Measurements from ENCODE around the gene HMGCS1. TPM values are rescaled to one million over a fixed set of nuclear protein-coding genes. Genes with fewer than 3 reads are reported as not detected.

The HMGCS1 gene
- total and polyA plus RNA-seq, 2 of the 8 experiments (the other 6 are each of a cell fraction or from before 2014, with no cell fraction given): 63.6 to 236 TPM

- H3K36me3 ChIP-seq (ENCODE audit: control insufficient read depth in 2 of 4, insufficient read depth in 4 of 4, low read length in 3 of 4): peaks cover 0 to 25% (median 0%) of the 10 kb centered on the region in 4 experiments; a peak in 1 of 8 replicates
- H3K4me2 ChIP-seq (ENCODE audit: insufficient read depth in 1 of 2, low read depth in 2 of 2, low read length in 2 of 2): peak overlapping the region; percentile 80 to 95
- H3K56ac ChIP-seq (replicated peaks; ENCODE audit: insufficient read length, low read depth, low read length): no peak overlapping the region
- H3K14ac ChIP-seq (ENCODE audit: insufficient read length): no peak overlapping the region
- H4K8ac ChIP-seq (ENCODE audit: extremely low read depth, insufficient read depth, low read length): no peak overlapping the region
- H3K79me1 ChIP-seq (ENCODE audit: low read depth, low read length): no peaks in the 10 kb centered on the region
- no peak overlapping the region for H3K23ac ChIP-seq (ENCODE audit: insufficient read length)
- H3K79me2 ChIP-seq (ENCODE audit: control insufficient read depth in 1 of 2, insufficient read depth in 2 of 2, low read length in 2 of 2): peaks cover 40 to 86% of the 10 kb centered on the region in 2 experiments
- FAIRE-seq (no peak), DNase-seq (ENCODE audit: low read depth in 1 of 2, low spot score in 2 of 2) (no peak)
- no peak overlapping the region for H2AFZ ChIP-seq (ENCODE audit: low read length)
- peaks cover 22 to 33% of the 10 kb centered on the region in 2 experiments for H4K20me1 ChIP-seq (replicated peaks in 1 of 2; ENCODE audit: control insufficient read depth in 1 of 2, insufficient read depth in 2 of 2, low read length in 2 of 2)
- H3K4ac ChIP-seq (replicated peaks; ENCODE audit: insufficient read length, low read depth, low read length): no peak overlapping the region
- no peak overlapping the region for H4K91ac ChIP-seq (replicated peaks; ENCODE audit: insufficient read length, low read length)
- H3K4me3 ChIP-seq (ENCODE audit: extremely low read depth in 1 of 4, insufficient read depth in 2 of 4, low read depth in 3 of 4, low read length in 4 of 4): peak overlapping the region in 2 of 4 experiments; percentile 4 to 91; a peak in 3 of 8 replicates
- ChIA-PET POLR2A (ENCODE audit: partially characterized antibody) (interaction anchor here (1.6 kb wide), 1 partner anchor 188 kb away, joined by 4 read pairs; the partner anchor contains the start of gene ZNF131), CTCF (ENCODE audit: partially characterized antibody) (interaction anchor here (0.7 to 1.3 kb wide), 5 partner anchors 9 to 231 kb away, joined by 3 to 4 read pairs (median 3); partner anchors contain the start of gene TMEM267)
- peaks cover 2% of the 10 kb centered on the region for H3K23me2 ChIP-seq (ENCODE audit: low read depth, low read length)
- no peak overlapping the region for H4K5ac ChIP-seq (ENCODE audit: insufficient read length, low read depth, low read length)
- no peak overlapping the region for H2BK15ac ChIP-seq (ENCODE audit: low read length)
- H2BK5ac ChIP-seq (ENCODE audit: low read depth, low read length): no peak overlapping the region
- no peak overlapping the region for H2BK20ac ChIP-seq (ENCODE audit: low read length)
- H2AK5ac ChIP-seq (ENCODE audit: low read depth, low read length): no peak overlapping the region
- no peak overlapping the region for H2BK120ac ChIP-seq (replicated peaks; ENCODE audit: low read depth, low read length)
- H3K27ac ChIP-seq (ENCODE audit: low read depth, low read length): no peak overlapping the region
- H2BK12ac ChIP-seq (ENCODE audit: low read depth, low read length): no peak overlapping the region
- H3K9ac ChIP-seq (replicated peaks in 1 of 4; ENCODE audit: extremely low read depth in 1 of 4, low read depth in 3 of 4, low read length in 3 of 4): no peak overlapping the region; a peak in 1 of 7 replicates
- no peaks in the 10 kb centered on the region for H3K9me3 ChIP-seq (ENCODE audit: insufficient read depth in 2 of 2, low read depth in 1 of 2, low read length in 1 of 2)
- H3K27me3 ChIP-seq (replicated peaks in 1 of 4; ENCODE audit: control insufficient read depth in 3 of 4, extremely low read depth in 1 of 4, insufficient read depth in 3 of 4, low read length in 3 of 4): no peaks in the 10 kb centered on the region
- no peak overlapping the region for H3K18ac ChIP-seq (ENCODE audit: extremely low read depth, low read length)
- H3K4me1 ChIP-seq (replicated peaks in 1 of 4; ENCODE audit: control insufficient read depth in 3 of 4, insufficient read depth in 4 of 4, low read length in 3 of 4): peaks cover 0 to 14% (median 10%) of the 10 kb centered on the region in 4 experiments; a peak in 6 of 7 replicates
- no peak for TF ChIP-seq JUN (IDR thresholded peaks at IDR 0.05; ENCODE audit: low read depth, low read length)
Observed at GRCh38 chr5:43309637-43310036, 3.6 kb downstream of the HMGCS1 start.

All from H1 (cell line).